Thyroid gland (tissue), 4 donors: ENCODE measurements around the gene STAMBP.
"Not testable (repeated sequence)": the region's sequence is repeated elsewhere in the genome, so short reads cannot be mapped to it uniquely, and the experiment has no call there.

ENCODE experiments used
- POLR2A ChIP-seq, 2 donors: fragments of 450-650 bp; IDR thresholded peaks; one replicate each; pipeline ENCODE4 v1.6.1; 2017; ENCODE audit warnings: antibody characterized with exemption in 2 of 2, mild to moderate bottlenecking in 2 of 2, moderate library complexity in 1 of 2
- TF ChIP-seq, protein P1 (sequence below), 6 experiments: fragments of 200-600 bp in 3 of 6; fragments of 450-650 bp in 3 of 6; sonication (generic) in 3 of 6; IDR thresholded peaks; one replicate each; pipeline ENCODE4 v1.5.1; 2016 to 2019; ENCODE audit warnings: antibody characterized with exemption in 6 of 6, mild to moderate bottlenecking in 2 of 6, inconsistent platforms in 1 of 6, moderate library complexity in 1 of 6

DNA sequence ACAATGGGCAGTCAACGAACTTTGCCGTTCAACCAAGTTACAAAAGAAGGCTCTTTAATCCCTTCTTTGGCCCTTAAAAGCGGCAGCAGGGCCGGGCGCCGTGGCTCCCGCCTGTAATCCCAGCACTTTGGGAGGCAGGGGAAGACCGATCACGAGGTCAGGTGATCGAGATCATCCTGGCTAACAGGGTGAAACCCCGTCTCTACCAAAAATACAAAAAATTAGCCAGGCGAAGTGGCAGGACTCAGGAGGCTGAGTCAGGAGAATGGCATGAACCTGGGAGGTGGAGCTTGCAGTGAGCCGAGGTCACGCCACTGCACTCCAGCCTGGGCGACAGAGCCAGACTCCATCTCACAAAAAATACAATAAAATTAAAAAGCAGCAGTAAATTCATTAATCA lies 45.4 kb upstream of the STAMBP start:
- not testable (repeated sequence) for TF ChIP-seq POLR2A (IDR thresholded peaks at IDR 0.05)
- TF ChIP-seq, protein P1, sequence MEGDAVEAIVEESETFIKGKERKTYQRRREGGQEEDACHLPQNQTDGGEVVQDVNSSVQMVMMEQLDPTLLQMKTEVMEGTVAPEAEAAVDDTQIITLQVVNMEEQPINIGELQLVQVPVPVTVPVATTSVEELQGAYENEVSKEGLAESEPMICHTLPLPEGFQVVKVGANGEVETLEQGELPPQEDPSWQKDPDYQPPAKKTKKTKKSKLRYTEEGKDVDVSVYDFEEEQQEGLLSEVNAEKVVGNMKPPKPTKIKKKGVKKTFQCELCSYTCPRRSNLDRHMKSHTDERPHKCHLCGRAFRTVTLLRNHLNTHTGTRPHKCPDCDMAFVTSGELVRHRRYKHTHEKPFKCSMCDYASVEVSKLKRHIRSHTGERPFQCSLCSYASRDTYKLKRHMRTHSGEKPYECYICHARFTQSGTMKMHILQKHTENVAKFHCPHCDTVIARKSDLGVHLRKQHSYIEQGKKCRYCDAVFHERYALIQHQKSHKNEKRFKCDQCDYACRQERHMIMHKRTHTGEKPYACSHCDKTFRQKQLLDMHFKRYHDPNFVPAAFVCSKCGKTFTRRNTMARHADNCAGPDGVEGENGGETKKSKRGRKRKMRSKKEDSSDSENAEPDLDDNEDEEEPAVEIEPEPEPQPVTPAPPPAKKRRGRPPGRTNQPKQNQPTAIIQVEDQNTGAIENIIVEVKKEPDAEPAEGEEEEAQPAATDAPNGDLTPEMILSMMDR (IDR thresholded peaks at IDR 0.05) = not testable (repeated sequence)
